GM21528 (cell line): ENCODE results near the gene CDC42BPA.
"Not testable (repeated sequence)": the region's sequence is repeated elsewhere in the genome, so short reads cannot be mapped to it uniquely, and the experiment has no call there.

Source experiments
- ATAC-seq: cut with Tn5 transposase; IDR thresholded peaks from one replicate; pipeline ENCODE4 v1.9.1; 2021; ENCODE audit warnings: mild to moderate bottlenecking, moderate library complexity; ENCODE audit not compliant: unreplicated experiment, low FRiP score

The CDC42BPA gene

GRCh38 chr1:227312361-227313025 lies 5.8 kb downstream of the CDC42BPA start:
- ATAC-seq: no peak

GRCh38 chr1:227311389-227312001 lies 6.8 kb downstream of the CDC42BPA start:
- no peak for ATAC-seq

GRCh38 chr1:227308367-227309336 lies 9.6 kb downstream of the CDC42BPA start:
- ATAC-seq: no peak

- no peak for ATAC-seq
These were observed 11.6 kb downstream of the CDC42BPA start for GRCh38 chr1:227306689-227307088.

- no peak for ATAC-seq
These were observed 12.2 kb downstream of the CDC42BPA start for GRCh38 chr1:227305894-227306626.

GRCh38 chr1:227304665-227305064 lies 13.6 kb downstream of the CDC42BPA start:
- no peak for ATAC-seq

GRCh38 chr1:227303662-227304061 lies 14.6 kb downstream of the CDC42BPA start:
- no peak for ATAC-seq

GRCh38 chr1:227300682-227301081 lies 17.6 kb downstream of the CDC42BPA start:
- ATAC-seq: no peak

GRCh38 chr1:227299688-227300087 lies 18.6 kb downstream of the CDC42BPA start:
- ATAC-seq: no peak

- no peak for ATAC-seq
These were observed 19.1 kb downstream of the CDC42BPA start for GRCh38 chr1:227299241-227299627.

- ATAC-seq: no peak
These were observed 19.6 kb downstream of the CDC42BPA start for GRCh38 chr1:227298512-227299240.

- ATAC-seq: no peak
These were observed 21.1 kb downstream of the CDC42BPA start for GRCh38 chr1:227297073-227297793.

GRCh38 chr1:227295609-227296008 lies 22.7 kb downstream of the CDC42BPA start:
- ATAC-seq: no peak

GRCh38 chr1:227285745-227286144 lies 32.5 kb downstream of the CDC42BPA start:
- no peak for ATAC-seq

GRCh38 chr1:227281371-227281770 lies 36.9 kb downstream of the CDC42BPA start:
- no peak for ATAC-seq

GRCh38 chr1:227280836-227281235 lies 37.5 kb downstream of the CDC42BPA start:
- no peak for ATAC-seq

GRCh38 chr1:227276156-227276693 lies 42.1 kb downstream of the CDC42BPA start:
- not testable (repeated sequence) for ATAC-seq

- ATAC-seq: no peak
These were observed 44.7 kb downstream of the CDC42BPA start for GRCh38 chr1:227273557-227273956.

- ATAC-seq: no peak
These were observed 45.9 kb downstream of the CDC42BPA start for GRCh38 chr1:227272428-227272827.
